ENCODE measurements around the gene FASTK.

GRCh38 chr7:151124481-151124880 is 43.9 kb upstream of the FASTK start:
- no peak for TF ChIP-seq GATA2 (IDR thresholded peaks at IDR 0.05; ENCODE audit: low read depth, low read length)
- no peak for TF ChIP-seq GATA3 (IDR thresholded peaks at IDR 0.05; ENCODE audit: low read depth, low read length)

Measured in SH-SY5Y (cell line).